ENCODE results near the gene MKNK2.

MKNK2 gene

DNA sequence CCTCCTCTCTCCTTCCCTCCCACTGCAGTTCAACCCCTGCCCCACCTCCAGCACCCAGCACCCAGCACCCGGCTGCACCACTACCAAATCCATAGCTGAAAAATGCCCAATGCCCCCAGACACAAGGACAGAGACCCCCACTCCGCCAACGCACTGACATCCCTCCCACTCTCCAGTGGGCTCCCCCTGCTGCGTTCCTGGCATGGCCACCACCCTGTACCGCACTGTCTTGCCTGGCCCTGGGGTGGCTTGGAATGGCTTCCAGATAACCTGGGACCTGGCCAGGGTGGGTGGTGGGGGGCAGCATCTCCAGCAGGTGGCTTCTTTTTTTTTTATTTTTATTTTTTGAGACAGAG is 5.8 kb upstream of the MKNK2 start:
- no peak for DNase-seq

DNA sequence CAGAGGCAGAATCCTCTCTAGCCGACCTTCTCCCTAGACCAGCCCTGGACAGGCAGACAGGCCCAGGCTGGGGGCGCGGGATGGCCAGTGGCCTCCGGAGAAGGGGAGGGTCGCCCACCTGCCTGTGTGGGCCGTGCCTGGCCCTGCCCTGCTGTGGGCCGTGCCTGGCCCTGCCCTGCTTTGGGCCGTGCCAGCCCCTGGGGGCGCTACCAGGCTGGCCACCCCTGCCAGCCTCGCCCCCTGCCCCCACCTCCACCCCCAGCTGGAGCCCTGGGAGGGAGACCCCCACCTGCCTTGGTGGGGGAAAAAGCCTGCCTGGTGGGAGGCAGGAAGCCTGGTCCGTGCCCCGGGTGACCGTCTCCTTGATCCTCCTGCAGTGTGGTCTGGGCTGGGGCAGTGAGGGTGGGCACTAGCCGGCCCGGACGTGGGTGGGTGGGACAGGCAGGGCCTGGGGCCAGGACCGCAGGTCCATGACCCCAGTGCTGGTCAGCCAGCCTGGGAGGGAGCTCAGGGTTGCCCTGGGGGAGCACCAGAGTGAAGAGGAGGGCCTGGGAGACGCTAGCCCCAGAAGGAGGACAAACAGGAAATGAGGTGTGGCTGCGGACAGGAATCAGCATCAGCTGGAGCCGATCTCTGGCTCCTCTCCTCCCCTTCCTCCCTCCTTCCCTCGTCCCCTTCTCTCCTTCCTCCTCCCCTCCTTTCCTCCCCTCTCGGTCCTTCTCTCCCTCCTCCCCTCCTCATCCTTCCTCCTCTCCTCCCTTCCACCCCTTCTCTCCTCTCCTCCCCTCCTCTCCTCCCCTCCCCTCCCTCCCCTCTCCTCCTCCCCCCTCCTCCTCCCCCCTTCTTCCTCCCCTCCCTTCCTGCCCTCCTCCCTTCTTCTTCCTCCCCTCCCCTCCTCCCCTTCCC is 5.1 kb upstream of the MKNK2 start:
- no peak for DNase-seq

DNA sequence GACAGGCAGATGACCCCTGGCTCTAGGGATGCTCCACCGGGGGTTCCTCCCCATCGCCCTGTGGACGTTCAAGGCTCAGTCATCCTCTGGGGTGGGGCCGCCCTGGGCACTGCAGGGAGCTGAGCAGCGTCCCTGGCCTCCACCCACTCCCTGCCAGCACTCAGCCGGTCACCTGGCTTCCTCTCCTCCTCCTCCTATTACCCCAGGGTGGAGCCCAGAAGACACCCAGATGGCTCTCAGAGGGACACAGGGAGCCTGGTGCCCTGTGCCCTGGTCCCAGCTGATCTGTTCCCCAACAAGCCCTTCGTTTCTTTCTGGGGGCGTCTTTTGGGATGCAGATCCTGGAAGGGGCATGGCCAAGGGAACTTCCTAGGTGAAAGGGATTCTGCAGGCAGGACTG is 3.7 kb upstream of the MKNK2 start:
- DNase-seq = no peak

DNA sequence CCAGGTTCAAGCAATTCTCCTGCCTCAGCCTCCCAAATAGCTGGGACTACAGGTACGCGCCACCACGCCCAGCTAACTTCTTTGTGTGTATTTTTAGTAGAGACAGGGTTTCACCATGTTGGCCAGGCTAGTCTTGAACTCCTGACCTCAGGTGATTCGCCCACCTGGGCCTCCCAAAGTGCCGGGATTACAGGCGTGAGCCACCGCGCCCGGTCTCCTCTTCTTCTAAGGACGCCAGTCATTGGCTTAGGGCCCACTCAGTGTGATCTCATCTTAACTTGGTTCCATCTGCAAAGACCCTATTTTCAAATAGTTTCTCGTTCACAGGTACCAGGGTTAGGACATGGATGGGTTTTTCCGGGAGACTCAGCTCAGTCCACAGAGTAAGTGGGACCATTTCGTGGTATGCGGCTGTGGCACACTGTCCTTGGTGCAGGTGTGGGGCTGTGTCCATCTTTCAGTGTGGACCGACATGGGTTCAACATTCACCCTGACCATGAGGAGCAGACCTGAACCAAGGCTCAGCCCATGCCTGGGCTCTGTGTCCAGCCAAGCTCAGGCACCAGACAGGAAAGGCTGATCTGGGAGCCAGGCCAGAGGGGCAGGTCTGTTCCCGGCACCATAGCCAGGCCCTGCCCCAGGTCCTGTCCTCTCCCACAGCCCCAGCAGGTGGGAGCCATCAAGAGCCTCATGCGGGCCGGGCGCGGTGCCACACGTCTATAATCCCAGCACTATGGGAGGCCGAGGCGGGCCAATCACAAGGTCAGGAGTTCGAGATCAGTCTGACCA is 2.8 kb upstream of the MKNK2 start:
- DNase-seq = no peak

DNA sequence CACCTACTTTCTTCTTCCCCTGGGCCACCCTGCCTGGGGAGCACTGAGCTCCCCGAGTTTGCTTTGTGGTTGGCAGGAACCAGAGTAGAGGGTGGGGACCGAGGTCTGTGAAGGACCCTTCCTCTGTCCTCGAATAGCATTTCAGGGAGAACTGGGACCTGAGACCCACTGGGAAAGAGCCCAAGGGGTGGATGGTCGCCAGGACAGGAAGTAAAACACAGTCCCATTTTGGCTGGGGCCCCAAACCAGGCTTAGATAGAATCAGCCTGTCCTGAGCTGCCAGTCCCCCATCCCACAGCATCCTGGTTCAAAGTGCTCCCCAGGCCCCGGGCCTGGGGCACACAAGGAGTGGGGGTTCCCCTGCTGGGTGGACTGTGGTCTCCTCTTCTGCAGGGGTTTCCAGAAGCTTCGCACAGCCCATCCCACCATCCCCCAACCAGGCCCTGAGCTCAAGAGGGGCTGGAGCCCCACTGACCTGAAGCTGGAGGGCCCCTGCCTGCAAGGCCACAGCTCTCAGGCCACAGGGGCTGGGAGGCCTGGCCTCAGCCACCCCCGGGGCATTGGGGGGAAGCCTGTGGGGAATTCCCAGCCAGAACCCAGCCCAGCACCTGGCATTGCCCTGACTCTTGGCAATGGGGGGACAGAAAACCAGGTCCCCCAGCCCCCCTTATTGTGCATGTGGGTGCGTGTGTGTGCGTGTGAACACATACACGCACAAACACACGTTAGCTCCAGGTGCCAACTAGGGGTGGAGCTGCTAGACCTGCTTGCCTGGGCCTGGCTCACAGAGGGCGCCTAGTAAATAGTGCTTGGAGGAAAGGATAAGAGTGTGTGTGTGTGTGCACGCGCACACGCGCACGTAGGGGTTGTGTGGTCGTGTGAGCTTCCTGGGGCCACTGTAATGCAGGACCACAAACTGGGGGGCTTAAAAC is 995 bp upstream of the MKNK2 start:
- no peak for DNase-seq

DNA sequence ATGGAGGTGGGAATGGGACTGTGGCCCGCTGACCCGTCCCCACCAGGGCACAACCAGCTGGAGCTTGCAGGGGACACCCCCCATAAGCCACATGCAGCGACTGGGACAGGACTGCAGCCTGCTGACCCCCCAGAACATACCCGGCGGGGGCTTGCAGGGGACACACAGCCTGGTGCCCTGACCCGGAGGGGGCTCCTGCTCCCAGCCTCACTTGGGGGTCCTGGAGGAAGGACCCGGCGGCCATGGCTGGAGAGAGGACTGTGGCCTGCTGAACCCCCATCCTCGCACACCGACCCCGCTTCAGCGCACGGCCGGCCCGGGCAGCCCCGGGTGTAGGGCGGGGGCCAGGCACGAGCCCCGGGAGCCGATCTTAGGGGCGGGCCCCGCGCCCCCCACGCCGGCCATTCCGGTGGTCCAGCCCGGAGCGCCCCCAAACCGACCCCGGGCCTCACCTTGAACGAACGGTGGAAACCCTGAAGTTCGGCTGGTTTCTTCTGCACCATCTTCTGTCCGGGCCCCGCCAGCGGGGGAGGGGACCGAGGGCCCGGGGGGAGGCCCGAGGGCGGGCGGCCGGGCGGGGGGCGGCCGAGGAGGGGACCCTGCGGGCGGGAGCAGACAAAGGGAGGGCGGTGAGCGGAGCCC is 574 bp downstream of the MKNK2 start:
- no peak for DNase-seq

DNA sequence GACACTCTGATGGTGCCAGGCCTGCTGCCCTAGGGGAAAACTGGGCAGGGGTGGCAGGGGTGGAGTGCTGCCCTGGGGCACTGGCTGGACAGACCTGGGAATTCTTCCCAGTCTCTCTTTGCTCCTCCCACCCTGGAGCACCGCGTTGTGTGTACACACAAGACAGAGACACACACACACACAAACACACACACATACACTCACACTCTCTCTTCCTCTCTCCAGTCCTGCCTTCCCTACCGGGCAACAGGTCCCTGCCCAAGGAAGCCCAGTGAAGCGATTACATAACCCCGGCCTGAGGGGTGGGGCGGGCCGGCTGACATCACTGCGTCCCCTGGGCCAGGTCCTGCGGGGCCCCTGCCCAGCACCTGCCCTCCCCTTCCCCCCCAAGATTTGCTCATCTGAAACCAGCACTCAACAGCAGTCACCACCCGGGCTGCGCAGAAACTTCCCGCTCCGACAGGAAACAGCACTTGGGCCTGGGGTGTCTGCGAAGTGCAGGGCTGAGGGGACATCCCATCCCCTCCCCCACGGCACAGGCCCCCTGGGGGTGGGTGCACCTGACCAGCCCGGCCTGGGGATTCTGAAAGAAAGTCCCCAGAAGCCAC is 1.2 kb downstream of the MKNK2 start:
- DNase-seq = no peak

DNA sequence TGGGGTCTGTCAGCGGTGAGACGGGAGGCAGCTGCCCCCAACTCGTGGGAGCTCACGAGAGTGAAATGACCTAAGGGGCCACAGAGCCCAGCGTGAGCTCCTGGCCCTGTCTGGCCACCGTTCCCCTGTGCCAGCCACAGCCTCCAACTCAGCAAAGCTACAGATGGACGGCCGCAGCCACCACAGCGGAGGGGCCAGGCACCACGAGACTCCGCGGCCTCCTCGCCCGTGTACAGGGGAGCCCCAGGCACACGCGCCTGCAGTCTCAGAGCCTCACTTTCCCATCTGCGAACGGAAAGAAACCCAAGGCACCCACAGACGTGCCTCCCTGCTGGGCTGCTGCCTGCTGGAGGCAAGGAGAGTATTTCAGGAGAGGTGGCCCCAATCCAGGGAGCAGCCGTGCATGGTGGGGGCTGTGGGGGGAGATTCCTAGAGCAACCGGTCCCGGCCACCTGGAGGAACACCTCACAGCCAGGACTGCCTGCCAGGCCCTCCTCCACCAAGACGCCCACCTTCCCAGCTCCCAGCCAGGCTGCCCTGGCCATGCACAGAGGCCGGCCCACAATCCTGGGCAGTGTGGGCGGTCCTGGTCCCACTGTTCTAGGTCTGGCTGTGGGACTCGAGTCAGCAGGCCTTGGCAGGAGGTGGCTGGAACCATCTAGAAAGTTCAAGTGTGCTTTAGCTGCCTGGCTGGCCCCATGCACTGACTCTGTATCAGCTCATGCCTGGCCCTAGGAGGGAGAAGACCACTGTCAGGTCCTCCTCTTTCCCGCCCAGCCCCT is 1.9 kb downstream of the MKNK2 start:
- DNase-seq = no peak

DNA sequence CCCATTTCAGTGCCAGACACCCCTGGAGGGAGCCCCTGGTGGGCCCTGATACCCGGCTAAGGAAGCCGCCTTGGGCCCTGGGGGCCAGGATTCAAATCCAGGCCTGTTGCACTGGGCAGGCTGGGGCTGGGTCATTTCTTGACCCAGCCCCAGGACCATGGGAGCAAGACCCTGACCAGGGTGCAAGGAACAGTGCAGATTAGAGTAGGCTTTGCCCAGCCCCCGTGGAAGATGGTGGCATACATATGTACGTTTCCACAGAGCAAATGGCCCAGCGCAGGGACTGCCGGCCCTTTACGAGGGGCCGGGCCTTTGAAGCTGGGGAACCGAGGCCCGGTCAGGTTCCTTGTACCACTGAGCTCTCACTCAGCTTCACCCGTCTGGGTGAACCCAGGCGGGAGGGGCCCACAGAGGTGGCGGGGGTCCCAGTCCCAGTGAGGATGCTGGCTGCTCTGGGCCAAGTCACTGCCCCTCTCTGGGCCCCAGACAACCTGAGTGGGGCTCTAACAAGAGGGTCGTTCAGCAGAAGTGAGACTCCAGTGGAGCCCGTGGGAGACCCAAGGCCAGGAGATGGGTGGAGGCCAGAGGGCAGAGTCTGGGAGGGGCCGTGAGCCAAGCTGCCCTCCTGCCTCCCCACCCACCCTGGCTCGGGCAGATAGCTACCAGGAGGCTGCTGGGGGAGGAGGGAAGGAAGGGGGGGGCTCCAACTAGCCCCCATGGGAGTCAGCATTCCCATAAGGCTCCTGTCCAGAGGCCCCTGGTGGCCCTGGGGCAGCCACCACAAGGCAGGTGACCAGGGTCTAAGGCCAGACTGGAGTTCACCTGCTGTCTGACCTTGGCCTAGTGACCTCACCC is 2.7 kb downstream of the MKNK2 start:
- no peak for DNase-seq

DNA sequence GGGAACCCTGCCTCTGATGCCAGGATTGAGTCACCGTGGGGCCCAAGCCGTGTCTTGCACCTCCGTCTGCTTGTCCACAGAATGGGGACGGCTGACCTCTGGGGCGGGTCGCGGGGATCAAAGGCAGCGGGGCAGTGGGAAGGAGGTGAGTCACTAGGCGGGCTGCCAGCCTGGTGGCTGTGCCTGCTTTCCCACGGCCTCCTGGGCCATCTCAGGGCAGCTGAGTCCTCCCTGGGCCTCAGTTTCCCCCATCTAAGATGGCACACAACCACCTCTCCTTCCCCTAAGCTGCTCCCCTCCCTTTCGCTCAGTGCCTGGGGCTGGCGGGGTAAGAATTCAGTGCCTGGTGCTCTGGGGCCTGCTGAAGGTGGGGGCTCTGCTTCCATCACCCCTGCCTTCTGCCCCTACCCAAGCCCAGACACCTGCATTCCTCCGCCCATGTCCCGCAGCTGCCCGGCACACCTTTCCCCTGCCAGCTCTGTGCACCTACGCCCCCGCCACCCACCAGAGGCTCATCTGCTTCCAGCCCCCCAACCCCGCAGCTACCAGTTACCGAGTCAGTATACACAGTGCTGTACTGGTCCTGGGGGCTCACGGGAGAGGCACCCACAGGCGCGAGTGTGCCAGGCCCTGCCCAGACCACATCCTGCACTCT is 3.5 kb downstream of the MKNK2 start:
- DNase-seq = no peak

DNA sequence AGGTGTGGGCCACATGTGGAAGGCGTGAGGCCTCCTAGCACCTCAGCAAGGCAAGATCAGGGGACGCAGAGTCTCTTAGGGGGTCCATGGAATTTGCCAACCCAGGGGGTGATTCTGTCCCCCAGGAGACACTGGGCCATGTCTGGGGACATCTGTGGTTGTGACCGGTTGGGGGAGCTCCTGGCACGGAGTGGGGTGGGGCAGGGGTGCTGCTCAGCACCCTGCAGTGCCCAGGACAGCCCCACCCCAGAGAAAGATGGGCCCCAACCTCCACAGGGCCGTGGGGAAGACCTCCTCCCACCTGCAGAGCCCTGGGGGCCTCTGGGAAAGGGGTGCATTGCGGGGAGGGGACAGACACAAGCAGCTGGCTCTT is 4.0 kb downstream of the MKNK2 start:
- no peak for DNase-seq

DNA sequence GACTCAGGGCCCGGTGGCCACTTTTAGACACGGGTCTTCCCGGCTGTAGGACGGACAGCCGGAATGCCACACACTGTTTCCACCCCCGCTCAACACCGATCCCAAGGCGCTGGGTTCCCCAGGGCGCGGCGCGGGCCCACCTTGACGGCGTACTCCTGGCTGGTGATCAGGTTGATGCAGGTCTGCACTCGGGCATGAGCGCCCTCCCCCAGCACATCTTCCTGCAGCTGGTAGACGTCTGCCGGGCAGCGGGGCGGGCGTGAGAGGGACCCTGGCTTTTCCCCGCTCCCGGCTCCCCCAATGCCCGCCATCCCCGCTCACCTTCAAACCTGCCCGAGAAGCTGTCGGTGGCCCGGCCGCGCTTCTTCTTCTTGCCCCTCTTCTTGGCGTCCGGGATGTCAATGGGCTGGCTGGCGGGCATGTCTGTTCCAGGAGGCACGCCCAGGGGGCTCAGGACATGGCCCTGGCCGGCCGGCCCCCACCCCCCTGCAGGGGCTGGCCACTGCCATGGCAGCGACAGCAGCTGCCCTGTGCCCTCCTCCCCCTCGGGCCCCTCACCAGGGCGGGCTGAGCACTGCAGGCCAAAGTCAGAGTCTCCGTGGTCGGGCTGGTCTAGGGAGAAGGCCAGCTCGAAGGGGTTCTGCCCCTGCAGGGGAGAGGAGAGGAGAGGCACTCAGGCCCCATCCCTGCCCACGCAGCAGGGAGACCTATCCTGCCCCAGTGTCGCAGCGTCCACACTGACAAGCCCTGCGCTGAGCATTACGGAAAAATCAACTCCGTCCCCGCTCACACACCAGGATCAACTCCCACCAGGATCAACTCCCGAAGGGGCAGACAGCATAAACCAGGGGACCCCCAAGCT is 4.8 kb downstream of the MKNK2 start:
- DNase-seq = no peak

DNA sequence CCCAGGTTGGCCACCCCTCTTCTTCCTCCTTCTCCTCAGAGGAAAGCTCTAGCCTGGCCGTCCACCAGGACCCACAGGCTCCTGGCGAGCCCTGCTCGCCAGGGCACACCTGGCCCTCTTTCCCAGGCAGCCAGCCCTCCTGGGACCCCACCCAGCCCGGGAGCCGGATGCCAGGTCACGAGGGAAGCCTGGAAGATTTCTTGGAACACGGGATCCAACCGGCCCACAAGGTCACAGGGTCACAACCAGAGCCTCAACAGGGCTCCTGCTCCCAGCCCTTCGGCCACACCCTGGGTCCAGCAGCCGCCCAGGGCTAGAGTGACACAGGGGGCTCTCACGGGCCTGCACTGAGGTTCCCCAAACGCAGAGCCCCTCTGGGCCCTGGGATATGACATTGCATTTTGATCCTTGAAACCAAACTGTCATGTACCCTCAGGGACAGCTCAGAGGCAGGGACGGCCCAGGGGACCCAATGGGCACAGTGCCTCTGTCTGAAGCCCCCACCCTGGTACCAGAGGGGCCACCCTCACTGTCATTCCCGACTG is 5.5 kb downstream of the MKNK2 start:
- no peak for DNase-seq

DNA sequence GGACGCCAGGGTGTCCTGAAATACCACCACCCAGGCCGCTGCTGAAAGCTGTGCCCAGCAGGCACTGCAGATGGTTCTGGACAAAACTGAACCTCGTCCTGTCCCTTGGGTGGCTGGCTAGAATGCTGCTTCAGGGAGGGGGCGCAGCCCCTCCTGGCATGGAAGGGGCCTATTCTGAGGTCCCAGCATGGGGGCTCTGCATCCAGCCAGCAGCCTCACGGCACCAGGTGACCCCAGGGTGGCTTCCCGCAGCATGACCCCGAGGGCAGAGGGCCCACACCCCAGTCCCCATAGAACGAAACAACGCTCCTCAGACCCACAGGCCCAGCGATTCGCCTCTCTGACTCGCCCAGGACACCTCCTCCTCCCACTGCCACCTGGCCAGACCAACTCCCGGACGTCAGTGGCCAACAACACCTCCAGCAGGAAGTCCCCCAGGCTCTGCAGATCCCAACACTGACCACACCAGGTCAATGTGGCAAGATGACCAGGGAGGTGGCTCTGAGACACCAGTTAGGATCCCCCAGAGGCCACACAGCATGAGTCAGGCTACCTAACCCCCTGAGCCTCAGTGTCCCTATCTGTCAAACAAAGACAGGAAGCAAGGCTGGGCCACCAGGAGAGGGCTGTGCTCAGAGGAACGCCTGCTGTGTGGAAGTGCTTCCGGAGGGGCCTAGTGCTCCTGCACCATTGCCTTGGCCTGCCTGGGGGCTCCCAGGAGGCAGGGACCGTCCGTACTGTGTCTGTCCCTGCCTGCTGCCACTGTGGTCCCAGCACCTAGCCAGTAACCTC is 6.1 kb downstream of the MKNK2 start:
- DNase-seq = no peak

DNA sequence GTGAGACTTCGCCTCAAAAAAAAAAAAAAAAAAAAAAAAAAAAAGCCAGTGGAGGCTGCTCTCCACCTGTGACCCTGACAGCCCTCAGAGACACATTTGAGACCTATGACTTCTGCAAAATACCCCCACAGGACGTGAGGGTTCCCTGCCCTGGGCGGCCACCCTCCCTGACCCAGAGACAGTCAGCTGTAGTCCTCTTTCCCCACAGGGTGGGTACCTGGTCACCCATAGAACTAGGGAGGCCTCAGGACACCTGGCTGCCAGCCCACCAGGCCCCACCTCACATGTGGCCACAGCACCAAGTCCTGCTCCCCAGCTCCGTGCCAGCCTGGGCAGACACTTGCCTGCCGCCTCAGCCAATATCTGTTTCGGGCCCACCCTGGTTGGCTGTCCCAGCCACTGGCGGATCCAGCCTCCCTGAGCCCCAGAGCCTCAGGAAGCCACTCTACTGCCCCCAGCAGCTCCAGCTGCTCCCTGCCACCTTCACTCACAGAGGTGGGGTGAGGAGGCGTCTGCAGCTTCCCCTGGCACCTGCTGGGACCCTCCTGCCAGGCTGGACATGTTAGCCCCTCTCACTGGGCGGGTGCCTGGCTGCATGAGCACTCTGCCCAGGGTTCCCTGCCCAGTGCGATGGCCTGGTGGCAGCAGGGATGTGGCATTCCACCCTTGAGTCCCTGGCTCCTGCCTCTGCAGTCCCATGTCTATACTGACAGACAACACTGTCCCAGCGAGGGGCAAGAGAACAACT is 6.9 kb downstream of the MKNK2 start:
- DNase-seq = no peak

DNA sequence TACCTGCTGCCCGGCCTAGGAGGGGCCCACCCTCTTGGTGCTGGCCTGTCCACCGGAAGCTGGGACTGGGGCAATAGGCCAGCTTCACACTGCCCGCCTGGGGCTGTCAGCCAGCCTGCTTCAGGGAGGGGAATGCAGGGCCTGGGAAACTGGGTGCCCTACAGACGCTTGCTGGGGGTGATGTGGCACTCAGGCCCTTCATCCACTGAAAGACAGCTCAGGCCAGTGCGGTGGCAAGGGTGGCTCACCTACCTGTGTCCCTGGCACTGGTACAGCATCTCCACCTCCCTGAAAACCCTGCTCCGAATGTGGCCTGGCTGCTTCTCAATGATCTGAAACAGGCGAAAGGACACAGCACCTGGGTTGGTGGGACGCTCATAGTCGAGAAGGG is 7.8 kb downstream of the MKNK2 start:
- DNase-seq = no peak
